GM23248 (cell line): ENCODE measurements around the gene MDM1.

ENCODE experiments used
- EZH2 ChIP-seq: fragments of 200-600 bp; sonication (generic); IDR thresholded peaks from 2 replicates; pipeline ENCODE4 v1.6.1; 2018; ENCODE audit warnings: antibody characterized with exemption, mild to moderate bottlenecking; ENCODE audit not compliant: insufficient read depth, poor library complexity, severe bottlenecking
- EZH2phosphoT487 ChIP-seq: fragments of 200-600 bp; sonication (generic); IDR thresholded peaks from 2 replicates; pipeline ENCODE4 v1.6.1; 2018; ENCODE audit warnings: antibody characterized with exemption, moderate library complexity, mild to moderate bottlenecking, low read depth; ENCODE audit not compliant: insufficient read depth

DNA sequence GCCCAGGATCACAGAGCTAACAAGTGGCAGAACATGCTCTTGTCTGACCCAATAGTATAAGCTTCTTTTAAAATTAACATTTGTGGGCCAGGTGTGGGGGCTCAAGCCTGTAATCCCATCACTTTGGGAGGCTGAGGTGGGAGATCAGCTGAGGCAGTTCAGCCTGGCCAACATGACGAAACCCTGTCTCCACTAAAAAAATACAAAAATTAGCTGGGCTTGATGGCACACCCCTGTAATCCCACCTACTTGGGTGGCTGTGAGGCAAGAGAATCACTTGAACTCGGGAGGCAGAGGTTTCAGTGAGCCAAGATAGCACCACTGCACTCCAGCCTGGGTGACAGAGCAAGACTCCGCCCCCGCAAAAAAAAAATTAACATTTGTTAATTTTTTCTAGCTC, 45.8 kb downstream of the MDM1 start:
- TF ChIP-seq EZH2 (no peak), EZH2phosphoT487 (no peak)
